Measurements from ENCODE around the gene STAT2.

The STAT2 gene

DNA sequence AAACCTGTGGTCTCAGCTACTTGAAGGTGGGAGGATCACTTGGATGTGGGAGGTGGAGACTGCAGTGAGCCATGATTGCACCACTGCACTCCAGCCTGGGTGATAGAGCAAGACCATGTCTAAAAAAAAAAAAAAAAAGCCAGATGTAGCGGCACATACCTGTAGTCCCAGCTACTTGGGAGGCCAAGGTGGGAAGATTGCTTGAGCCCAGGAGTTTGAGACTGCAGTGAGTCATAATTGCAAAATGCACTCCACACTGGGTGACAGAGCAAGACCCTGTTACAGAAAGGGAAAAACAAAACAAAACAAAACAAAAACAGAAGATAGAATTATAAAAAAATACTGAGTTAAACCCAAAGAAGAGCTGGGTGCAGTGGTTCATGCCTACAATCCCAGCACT is 31.8 kb upstream of the STAT2 start:
- in situ Hi-C loops (cut with MboI; ENCODE audit: low pct_unique_long_range_greater_than_20kb, low sequenced_read_pairs, unreplicated experiment) = no loop called here
- no peak for TF ChIP-seq CTCF (IDR thresholded peaks at IDR 0.05; ENCODE audit: extremely low read depth, insufficient read depth, missing control alignments)
- no peak for DNase-seq (ENCODE audit: low spot score)

DNA sequence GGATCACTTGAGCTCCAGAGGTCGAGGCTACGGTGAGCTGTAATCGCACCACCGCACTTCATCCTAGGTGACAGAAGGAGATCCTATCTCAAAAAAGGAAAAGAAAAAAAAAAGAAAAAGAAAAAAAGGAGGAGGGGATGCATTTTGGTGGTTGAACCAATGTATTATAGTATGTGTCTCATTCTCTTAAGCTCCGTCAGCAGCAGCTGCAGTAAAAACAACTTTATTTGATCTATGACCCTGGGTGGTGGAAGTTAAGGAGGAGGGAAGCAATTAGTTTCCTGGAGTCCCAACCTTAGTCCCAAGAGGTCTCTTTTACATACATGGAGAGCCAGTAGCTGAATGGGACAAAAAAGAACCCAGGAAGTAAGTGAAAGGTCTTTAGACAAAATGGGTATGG is 29.5 kb upstream of the STAT2 start:
- no peak for DNase-seq (ENCODE audit: low spot score)
- in situ Hi-C loops (cut with MboI; ENCODE audit: low pct_unique_long_range_greater_than_20kb, low sequenced_read_pairs, unreplicated experiment) = no loop called here
- TF ChIP-seq CTCF (IDR thresholded peaks at IDR 0.05; ENCODE audit: extremely low read depth, insufficient read depth, missing control alignments) = no peak

DNA sequence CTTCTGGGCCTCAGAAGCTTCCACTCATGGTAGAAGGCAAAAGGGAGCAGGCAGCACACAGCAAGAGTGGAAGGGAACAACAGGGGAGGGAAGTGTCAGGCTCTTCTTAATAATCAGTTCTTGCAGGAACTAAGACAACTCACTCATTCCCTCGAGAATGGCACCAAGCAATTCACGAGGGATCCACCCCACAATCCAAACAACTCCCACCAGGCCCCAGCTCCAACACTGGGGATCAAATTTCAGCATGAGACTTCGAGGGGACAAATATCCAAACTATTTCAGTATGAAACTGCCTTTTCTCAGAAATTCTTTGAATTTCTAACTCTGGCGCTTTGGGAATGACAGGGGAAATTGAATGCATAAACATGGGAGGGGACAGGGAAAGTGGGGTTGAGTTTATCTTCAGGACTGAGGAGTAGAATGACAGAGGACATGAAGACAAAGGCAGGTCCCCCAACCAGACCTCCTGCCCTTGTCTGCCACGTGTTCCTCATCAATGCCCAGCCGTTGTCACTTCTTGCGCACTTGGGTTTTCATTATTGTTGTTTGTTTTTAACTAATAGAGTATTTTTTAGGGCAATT is 27.3 kb upstream of the STAT2 start:
- no peak for TF ChIP-seq CTCF (IDR thresholded peaks at IDR 0.05; ENCODE audit: extremely low read depth, insufficient read depth, missing control alignments)
- DNase-seq (ENCODE audit: low spot score) = no peak
- in situ Hi-C loops (cut with MboI; ENCODE audit: low pct_unique_long_range_greater_than_20kb, low sequenced_read_pairs, unreplicated experiment) = no loop called here

DNA sequence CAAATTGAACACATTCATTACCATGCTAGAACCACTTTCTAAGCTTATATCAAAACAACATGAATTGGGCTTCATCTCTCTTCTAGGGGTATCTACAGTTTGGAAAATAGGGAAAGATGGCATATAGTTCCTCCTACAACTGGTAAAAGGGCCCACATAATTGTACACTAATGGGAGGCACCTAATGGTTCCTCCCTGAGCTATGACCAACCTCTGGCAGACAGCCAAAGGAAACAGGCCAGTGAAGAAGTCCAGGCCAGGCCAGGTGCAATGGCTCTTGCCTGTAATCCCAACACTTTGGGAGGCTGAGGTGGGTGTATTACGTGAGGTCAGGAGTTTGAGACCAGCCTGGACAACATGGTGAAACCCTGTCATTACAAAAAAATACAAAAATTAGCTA is 26.0 kb upstream of the STAT2 start:
- in situ Hi-C loops (cut with MboI; ENCODE audit: low pct_unique_long_range_greater_than_20kb, low sequenced_read_pairs, unreplicated experiment) = no loop called here
- DNase-seq (ENCODE audit: low spot score) = no peak
- TF ChIP-seq CTCF (IDR thresholded peaks at IDR 0.05; ENCODE audit: extremely low read depth, insufficient read depth, missing control alignments) = no peak

DNA sequence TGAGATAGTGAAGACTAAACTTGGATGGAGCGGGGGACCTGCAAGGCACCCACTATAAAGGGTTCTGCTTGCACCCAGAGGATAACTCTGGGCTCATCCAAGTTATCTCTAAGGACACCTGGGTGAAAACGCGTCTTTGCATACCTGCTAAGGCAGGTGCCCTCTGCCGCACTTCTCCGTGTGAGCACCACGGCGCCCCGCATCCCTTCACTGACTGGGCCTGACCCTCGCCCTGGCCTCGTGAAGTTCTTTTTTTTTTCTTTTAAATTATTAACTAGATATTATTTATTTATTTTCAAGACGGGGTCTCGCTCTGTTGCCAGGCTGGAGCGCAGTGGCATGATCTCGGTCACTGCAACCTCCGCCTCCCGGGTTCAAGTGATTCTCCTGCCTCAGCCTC is 22.7 kb upstream of the STAT2 start:
- in situ Hi-C loops (cut with MboI; ENCODE audit: low pct_unique_long_range_greater_than_20kb, low sequenced_read_pairs, unreplicated experiment) = no loop called here
- TF ChIP-seq CTCF (IDR thresholded peaks at IDR 0.05; ENCODE audit: extremely low read depth, insufficient read depth, missing control alignments) = no peak
- no peak for DNase-seq (ENCODE audit: low spot score)

DNA sequence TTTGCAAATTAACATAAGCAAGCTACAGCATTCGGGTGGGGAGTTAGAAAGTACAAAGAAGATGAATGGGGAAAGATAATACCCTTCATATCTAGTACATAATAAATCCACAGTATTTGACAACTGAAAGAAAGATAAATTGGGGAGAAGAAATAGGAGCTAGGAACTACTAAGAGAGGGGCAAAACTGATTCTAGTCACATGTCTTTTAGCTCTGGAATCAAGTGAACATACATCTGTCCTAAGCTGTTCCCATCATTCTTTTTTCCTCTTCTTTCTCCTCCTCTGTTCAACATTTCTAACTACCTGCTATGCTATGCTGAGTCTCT is 18.0 kb upstream of the STAT2 start:
- in situ Hi-C loops (cut with MboI; ENCODE audit: low pct_unique_long_range_greater_than_20kb, low sequenced_read_pairs, unreplicated experiment) = no loop called here
- no peak for DNase-seq (ENCODE audit: low spot score)
- no peak for TF ChIP-seq CTCF (IDR thresholded peaks at IDR 0.05; ENCODE audit: extremely low read depth, insufficient read depth, missing control alignments)

Data from GM13977 (cell line).